Heart left ventricle (tissue), 13 donors: ENCODE measurements around the gene CRADD.

Experiments used
- POLR2A ChIP-seq, 2 donors: fragments of 450-650 bp; IDR thresholded peaks; one replicate each; pipeline ENCODE4 v1.6.1; 2017; ENCODE audit warnings: antibody characterized with exemption in 2 of 2, mild to moderate bottlenecking in 2 of 2, moderate library complexity in 2 of 2
- TF ChIP-seq, protein P1 (sequence below), 12 donors: fragments of 200-600 bp; sonication (generic) in 4 of 12; IDR thresholded peaks; one replicate each; pipeline versions ENCODE4 v1.5.0 to v1.8.0; 2018 to 2022; ENCODE audit warnings: antibody characterized with exemption in 12 of 12, mild to moderate bottlenecking in 5 of 12
- donor health status: ischemic (EF 13 %, LVEDD 7.1; RV severe dilation, severe dysfunction).
- donor health status: DM: no; HTN: yes; CAD: no.
- donor health status: DM: no; HTN: no; CAD: no.
- donor health status: ischemic (EF 25% LVEDD 6.9; RV normal size, moderate dysfunction).
- donor health status: ischemic (EF 25% LVEDD 5.7; RV mildly dilated, moderate dysfunction).
- donor health status: ischemic (EF 35%, LVEDD 5.7; RV mildly dilated, moderate dysfunction).
- donor health status: nonischemic (EF 11% LVEDD 7.7; RV severe dilation, severe dysfunction).
- donor health status: DM: yes; HTN: yes; CAD: no.
- donor health status: PGD.
- donor health status: ischemic (EF 29% LVEDD 5.4; RV normal size, mild dysfunction).
- donor health status: nonischemic (EF 23%, LVEDD 6.1; RV moderate dilation, normal function).

GRCh38 chr12:93706387-93706786, 29.2 kb downstream of the CRADD start:
- TF ChIP-seq, protein P1, sequence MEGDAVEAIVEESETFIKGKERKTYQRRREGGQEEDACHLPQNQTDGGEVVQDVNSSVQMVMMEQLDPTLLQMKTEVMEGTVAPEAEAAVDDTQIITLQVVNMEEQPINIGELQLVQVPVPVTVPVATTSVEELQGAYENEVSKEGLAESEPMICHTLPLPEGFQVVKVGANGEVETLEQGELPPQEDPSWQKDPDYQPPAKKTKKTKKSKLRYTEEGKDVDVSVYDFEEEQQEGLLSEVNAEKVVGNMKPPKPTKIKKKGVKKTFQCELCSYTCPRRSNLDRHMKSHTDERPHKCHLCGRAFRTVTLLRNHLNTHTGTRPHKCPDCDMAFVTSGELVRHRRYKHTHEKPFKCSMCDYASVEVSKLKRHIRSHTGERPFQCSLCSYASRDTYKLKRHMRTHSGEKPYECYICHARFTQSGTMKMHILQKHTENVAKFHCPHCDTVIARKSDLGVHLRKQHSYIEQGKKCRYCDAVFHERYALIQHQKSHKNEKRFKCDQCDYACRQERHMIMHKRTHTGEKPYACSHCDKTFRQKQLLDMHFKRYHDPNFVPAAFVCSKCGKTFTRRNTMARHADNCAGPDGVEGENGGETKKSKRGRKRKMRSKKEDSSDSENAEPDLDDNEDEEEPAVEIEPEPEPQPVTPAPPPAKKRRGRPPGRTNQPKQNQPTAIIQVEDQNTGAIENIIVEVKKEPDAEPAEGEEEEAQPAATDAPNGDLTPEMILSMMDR (IDR thresholded peaks at IDR 0.05), result no peak
- no peak for TF ChIP-seq POLR2A (IDR thresholded peaks at IDR 0.05)
